H1 (cell line): ENCODE data around the gene PTPRJ. TPM values are rescaled to one million over a fixed set of nuclear protein-coding genes. Genes with fewer than 3 reads are reported as not detected.

ENCODE experiments used
- CBX8 ChIP-seq: fragments of 300-800, 300-1000 bp; sonication (generic); IDR thresholded peaks from 2 replicates; pipeline ENCODE4 v1.7.1; 2016; ENCODE audit warnings: low read depth, low read length, borderline replicate concordance
- CHD1 ChIP-seq: IDR thresholded peaks from 2 replicates; pipeline ENCODE4 v1.6.1; 2012; ENCODE audit warnings: low read depth, low read length, improper control_type of control experiment
- CTBP2 ChIP-seq: IDR thresholded peaks from 2 replicates; pipeline ENCODE4 v1.7.0; 2011; ENCODE audit warnings: borderline replicate concordance, mild to moderate bottlenecking, moderate library complexity, mixed read lengths, low read length; ENCODE audit not compliant: insufficient read depth, insufficient read length
- GABPA ChIP-seq: IDR thresholded peaks from 2 replicates; pipeline ENCODE4 v1.6.1; 2011; ENCODE audit warnings: mild to moderate bottlenecking, low read length, moderate library complexity, borderline replicate concordance; ENCODE audit not compliant: insufficient read depth
- POU5F1 ChIP-seq: IDR thresholded peaks from 2 replicates; pipeline ENCODE4 v1.6.1; 2011; ENCODE audit warnings: low read depth, mild to moderate bottlenecking, low read length, moderate library complexity
- RNF2 ChIP-seq: fragments of 200-900, 300-1000 bp; sonication (generic); IDR thresholded peaks from 2 replicates; pipeline ENCODE4 v1.7.1; 2016; ENCODE audit warnings: borderline replicate concordance, low read depth, mild to moderate bottlenecking, antibody characterized with exemption, low read length; ENCODE audit not compliant: poor library complexity, severe bottlenecking; ENCODE audit errors: missing control alignments
- SUZ12 ChIP-seq: fragments of 200-600 bp; sonication (generic); IDR thresholded peaks from 2 replicates; pipeline ENCODE4 v1.6.1; 2012; ENCODE audit warnings: mild to moderate bottlenecking, inconsistent platforms, low read length, moderate library complexity, mixed read lengths
- TAF1 ChIP-seq: IDR thresholded peaks from 2 replicates; pipeline ENCODE4 v1.6.1; 2011; ENCODE audit warnings: mild to moderate bottlenecking, low read depth, low read length
- TBP ChIP-seq: IDR thresholded peaks from 2 replicates; pipeline ENCODE4 v1.6.1; 2011; ENCODE audit warnings: low read depth, low read length, improper control_type of control experiment
- polyA plus RNA-seq, 7 experiments: library from polyadenylated mRNA; depleted of rRNA in 3 of 7; stranded (reverse) in 5 of 7; unstranded in 2 of 7; fragments of >200 nt in 5 of 7; fragments of 200-250 nt in 2 of 7; gene quantifications; 1 replicate in 5 of 7; 2 replicates in 1 of 7; 4 replicates in 1 of 7; pipeline versions ENCODE4 v1.2.1 to v1.2.3, GENCODE V29; 2011 to 2013; ENCODE audit warnings: missing spikeins in 2 of 7, mixed read lengths in 2 of 7
- total RNA-seq: library from RNA; stranded (reverse); fragmentation: NEBNext Ultra II Directional; extraction: Animal tissue kit (Norgen Biotek cat#: 25700); gene quantifications from 2 replicates; pipeline ENCODE4 v1.2.1, GENCODE V29; 2021
- TF ChIP-seq, protein P1 (sequence below): fragments of 300-600 bp; sonication (generic); IDR thresholded peaks from 2 replicates; pipeline ENCODE4 v1.7.1; 2012; ENCODE audit warnings: low read length, moderate library complexity, mild to moderate bottlenecking, inconsistent platforms; ENCODE audit not compliant: insufficient replicate concordance

Gene PTPRJ
- total and polyA plus RNA-seq, 2 of the 8 experiments (the other 6 are each of a cell fraction or from before 2014, with no cell fraction given), result 4.4 to 22.6 TPM

DNA sequence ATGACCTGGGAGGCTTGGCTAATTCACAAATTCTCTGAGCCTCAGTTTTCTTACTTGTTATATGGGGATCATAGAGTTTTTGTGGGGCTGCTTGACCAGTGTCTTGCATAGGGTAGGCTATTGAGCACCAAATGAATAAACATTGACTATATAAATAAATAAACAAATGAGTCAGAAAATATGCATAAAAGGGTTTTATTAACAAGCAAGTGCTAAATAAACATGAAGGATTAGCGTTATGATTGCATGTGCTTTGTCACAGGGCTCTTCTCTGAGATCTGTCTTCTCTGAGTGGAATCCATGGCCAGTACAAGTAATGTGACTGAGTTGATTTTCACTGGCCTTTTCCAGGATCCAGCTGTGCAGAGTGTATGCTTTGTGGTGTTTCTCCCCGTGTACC lies 236.2 kb downstream of the PTPRJ start, which contains the start of gene OR4B1 (continued):
- TF ChIP-seq, protein P1, sequence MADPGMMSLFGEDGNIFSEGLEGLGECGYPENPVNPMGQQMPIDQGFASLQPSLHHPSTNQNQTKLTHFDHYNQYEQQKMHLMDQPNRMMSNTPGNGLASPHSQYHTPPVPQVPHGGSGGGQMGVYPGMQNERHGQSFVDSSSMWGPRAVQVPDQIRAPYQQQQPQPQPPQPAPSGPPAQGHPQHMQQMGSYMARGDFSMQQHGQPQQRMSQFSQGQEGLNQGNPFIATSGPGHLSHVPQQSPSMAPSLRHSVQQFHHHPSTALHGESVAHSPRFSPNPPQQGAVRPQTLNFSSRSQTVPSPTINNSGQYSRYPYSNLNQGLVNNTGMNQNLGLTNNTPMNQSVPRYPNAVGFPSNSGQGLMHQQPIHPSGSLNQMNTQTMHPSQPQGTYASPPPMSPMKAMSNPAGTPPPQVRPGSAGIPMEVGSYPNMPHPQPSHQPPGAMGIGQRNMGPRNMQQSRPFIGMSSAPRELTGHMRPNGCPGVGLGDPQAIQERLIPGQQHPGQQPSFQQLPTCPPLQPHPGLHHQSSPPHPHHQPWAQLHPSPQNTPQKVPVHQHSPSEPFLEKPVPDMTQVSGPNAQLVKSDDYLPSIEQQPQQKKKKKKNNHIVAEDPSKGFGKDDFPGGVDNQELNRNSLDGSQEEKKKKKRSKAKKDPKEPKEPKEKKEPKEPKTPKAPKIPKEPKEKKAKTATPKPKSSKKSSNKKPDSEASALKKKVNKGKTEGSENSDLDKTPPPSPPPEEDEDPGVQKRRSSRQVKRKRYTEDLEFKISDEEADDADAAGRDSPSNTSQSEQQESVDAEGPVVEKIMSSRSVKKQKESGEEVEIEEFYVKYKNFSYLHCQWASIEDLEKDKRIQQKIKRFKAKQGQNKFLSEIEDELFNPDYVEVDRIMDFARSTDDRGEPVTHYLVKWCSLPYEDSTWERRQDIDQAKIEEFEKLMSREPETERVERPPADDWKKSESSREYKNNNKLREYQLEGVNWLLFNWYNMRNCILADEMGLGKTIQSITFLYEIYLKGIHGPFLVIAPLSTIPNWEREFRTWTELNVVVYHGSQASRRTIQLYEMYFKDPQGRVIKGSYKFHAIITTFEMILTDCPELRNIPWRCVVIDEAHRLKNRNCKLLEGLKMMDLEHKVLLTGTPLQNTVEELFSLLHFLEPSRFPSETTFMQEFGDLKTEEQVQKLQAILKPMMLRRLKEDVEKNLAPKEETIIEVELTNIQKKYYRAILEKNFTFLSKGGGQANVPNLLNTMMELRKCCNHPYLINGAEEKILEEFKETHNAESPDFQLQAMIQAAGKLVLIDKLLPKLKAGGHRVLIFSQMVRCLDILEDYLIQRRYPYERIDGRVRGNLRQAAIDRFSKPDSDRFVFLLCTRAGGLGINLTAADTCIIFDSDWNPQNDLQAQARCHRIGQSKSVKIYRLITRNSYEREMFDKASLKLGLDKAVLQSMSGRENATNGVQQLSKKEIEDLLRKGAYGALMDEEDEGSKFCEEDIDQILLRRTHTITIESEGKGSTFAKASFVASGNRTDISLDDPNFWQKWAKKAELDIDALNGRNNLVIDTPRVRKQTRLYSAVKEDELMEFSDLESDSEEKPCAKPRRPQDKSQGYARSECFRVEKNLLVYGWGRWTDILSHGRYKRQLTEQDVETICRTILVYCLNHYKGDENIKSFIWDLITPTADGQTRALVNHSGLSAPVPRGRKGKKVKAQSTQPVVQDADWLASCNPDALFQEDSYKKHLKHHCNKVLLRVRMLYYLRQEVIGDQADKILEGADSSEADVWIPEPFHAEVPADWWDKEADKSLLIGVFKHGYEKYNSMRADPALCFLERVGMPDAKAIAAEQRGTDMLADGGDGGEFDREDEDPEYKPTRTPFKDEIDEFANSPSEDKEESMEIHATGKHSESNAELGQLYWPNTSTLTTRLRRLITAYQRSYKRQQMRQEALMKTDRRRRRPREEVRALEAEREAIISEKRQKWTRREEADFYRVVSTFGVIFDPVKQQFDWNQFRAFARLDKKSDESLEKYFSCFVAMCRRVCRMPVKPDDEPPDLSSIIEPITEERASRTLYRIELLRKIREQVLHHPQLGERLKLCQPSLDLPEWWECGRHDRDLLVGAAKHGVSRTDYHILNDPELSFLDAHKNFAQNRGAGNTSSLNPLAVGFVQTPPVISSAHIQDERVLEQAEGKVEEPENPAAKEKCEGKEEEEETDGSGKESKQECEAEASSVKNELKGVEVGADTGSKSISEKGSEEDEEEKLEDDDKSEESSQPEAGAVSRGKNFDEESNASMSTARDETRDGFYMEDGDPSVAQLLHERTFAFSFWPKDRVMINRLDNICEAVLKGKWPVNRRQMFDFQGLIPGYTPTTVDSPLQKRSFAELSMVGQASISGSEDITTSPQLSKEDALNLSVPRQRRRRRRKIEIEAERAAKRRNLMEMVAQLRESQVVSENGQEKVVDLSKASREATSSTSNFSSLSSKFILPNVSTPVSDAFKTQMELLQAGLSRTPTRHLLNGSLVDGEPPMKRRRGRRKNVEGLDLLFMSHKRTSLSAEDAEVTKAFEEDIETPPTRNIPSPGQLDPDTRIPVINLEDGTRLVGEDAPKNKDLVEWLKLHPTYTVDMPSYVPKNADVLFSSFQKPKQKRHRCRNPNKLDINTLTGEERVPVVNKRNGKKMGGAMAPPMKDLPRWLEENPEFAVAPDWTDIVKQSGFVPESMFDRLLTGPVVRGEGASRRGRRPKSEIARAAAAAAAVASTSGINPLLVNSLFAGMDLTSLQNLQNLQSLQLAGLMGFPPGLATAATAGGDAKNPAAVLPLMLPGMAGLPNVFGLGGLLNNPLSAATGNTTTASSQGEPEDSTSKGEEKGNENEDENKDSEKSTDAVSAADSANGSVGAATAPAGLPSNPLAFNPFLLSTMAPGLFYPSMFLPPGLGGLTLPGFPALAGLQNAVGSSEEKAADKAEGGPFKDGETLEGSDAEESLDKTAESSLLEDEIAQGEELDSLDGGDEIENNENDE, result no peak
- TF ChIP-seq POU5F1 (no peak), CTBP2 (no peak), GABPA (no peak), TAF1 (no peak), SUZ12 (no peak), CHD1 (no peak), RNF2 (no peak), TBP (no peak), CBX8 (no peak)
